PC-9 (cell line): ENCODE results near the gene S100PBP.

Source experiments
- CTCF ChIP-seq: fragments of 200-600 bp; sonication (generic); conservative IDR thresholded peaks from 2 replicates; pipeline ENCODE4 v1.6.1; 2017; ENCODE audit warnings: mixed run types, antibody characterized with exemption, mild to moderate bottlenecking, moderate library complexity
- EZH2 ChIP-seq: fragments of 200-600 bp; sonication (generic); IDR thresholded peaks from 2 replicates; pipeline ENCODE4 v1.8.0; 2017; ENCODE audit warnings: antibody characterized with exemption, low read depth

GRCh38 chr1:32891630-32892029, 74.2 kb downstream of the S100PBP start:
- TF ChIP-seq CTCF (no peak), EZH2 (no peak)
